NOMO-1 (cell line): ENCODE data around the gene HPCAL1.

ENCODE experiments used
- DNase-seq, 2 experiments: peaks; one replicate each; lab custom pipeline; 2025; ENCODE audit not compliant: unreplicated experiment in 2 of 2; lab: John Stamatoyannopoulos, UW

HPCAL1 gene

DNA sequence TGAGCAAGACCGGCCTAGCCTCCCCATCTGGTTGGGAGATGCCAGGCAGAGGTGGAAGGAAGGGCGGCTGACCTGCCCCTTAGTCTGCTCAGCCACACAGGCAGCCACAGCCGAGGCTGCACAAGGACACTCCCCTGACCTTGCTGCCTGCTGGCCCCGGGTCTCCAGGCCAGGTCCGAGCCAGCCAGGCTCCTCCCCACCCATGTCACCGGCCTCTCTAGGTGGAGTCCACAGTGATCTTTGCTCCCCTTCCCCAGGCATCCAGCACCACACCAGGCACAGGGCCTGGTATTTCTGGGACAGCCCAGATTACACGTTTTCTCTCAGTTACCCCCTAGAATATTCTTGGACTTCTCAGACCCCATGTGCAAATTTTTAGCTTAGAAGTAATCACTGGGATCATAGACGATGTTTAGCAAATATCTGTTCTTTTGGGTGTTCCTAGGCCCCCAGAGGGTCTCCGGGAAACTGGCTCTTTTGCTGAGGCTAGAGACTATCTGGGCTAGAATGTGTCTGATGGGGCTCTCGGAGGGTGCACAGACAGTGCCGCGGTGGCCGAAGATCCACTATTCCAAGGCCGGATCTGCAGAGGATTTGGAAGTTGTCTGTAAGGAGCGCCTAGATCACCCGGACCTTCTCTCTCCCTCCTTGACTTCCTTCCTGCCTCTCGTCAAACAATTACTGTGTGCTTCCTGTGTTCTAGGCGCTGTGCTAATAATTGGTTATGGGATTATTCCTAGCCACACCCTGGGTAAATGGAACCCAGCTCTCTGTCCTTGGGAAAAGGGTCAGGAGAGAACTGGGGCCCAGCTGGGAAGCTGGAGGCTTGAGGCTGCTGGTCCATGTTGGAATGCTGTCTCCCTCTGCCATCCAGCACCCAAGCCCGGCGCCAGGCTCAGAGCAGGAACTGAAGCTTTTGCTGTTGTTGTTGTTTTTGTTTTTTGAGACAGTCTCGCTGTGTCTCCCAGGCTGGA lies 98.6 kb downstream of the HPCAL1 start:
- no peak for DNase-seq

DNA sequence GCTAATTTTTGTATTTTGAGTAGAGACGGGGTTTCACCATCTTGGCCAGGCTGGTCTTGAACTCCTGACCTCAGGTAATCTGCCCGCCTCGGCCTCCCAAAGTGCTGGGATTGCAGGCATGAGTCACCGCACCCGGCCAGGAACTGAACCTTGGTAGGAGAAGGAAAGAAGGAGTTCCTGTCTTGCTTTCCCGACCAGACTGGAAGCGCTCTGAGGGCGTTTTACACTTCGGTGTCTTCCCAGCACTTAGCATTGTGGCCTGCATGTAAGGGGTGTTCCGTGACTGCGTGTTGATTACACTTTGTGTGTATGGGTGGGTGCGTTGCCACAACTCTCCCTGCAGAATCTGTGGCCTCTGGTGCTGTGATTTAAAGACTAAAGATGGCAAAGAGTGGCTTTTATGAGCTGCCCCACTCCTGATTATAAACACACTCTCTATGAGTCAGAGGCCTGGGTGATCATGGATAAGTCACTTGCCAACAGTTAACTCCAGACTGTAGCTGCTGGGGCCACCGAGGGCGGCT lies 99.4 kb downstream of the HPCAL1 start:
- no peak for DNase-seq

GRCh38 chr2:10402653-10403215 lies 100.0 kb downstream of the HPCAL1 start:
- no peak for DNase-seq

DNA sequence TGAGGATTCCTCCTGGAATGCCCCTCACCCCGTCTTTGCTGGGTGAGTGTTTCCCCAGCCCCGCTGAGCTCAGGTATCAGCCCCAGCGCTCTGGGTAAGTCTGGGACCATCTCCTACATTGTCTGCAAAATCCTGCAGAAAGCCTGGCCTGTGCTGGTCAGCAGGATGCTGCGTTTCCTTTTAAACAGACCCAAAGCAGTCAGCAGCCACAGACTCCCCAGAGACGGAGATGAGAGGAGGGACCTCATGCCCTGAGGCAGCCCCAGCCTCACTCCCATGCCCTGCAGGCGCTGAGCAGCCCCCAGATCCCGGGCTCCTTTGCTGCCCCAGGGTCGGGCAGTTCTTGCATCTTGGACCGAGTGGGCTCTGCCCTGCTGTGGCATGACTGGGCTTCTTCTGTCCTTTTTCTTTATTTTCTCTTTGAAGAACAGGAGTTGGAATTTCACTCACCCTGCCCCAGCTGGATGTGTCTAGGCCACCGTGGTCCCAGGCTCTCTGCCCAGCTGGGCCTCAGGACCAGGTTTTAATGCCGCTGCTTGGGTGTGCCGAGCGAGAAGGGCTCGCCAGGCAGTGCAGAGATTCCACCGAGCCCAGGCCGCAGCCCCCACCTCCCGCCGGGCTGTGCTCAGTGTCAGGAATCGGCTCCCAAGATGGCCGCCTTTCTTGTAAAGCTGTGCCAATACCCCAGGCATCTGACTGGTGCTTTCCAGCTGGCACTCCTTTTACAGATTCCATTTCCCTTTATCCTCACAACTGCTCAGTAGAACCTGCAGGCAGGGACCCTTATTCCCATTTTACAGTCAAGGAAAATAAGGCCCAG lies 101.8 kb downstream of the HPCAL1 start:
- DNase-seq: no peak

- no peak for DNase-seq
These were observed 102.7 kb downstream of the HPCAL1 start for GRCh38 chr2:10405448-10405847.

GRCh38 chr2:10406016-10406415 lies 103.3 kb downstream of the HPCAL1 start:
- DNase-seq: no peak

GRCh38 chr2:10406491-10407188 lies 103.9 kb downstream of the HPCAL1 start:
- no peak for DNase-seq

GRCh38 chr2:10407432-10407831 lies 104.7 kb downstream of the HPCAL1 start:
- DNase-seq: no peak

GRCh38 chr2:10407841-10408648 lies 105.3 kb downstream of the HPCAL1 start:
- peak; percentile 98 for DNase-seq

- peak; percentile 61 to 83 for DNase-seq
These were observed 106.2 kb downstream of the HPCAL1 start for GRCh38 chr2:10408649-10409579.

DNA sequence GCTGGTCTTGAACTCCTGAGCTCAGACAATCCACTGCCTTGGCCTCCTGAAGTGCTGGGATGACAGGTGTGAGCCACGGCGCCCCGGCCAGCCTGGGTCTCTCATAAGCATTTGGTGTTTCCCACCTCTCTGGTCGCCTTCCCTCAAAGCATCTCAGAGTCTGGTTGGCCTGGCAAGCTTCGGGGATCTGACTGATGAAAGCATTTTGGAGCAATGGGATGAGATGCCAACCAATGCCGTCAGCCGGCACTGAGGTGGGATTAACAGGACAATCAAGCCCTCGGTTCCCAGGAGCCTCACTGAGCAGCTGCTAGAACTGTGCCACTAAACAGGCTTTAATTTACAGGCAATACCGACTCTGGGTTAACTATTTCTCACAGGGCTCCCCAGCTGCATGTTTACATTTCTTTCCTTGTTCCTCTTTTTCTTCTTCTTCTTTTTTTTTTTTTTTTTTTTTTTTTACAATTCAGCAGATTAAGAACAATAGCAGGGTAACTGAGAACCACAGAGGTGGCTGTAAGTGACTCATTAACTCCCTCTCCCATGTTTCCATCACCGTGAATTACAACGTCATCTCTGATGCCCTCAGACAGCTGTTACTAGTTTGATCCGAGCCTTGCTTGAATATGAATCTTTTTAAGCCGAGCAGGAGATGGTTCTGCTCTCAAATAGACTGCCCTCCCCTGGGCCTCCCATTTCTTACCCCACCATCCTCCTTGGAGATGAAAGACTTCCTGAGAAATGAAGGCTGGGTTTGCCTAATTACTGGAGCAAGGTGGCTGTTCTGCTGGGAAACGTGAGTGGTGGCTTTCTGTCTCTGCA lies 107.5 kb downstream of the HPCAL1 start:
- DNase-seq: peak; percentile 69 to 89

- DNase-seq: no peak
These were observed 108.2 kb downstream of the HPCAL1 start for GRCh38 chr2:10410823-10411437.

DNA sequence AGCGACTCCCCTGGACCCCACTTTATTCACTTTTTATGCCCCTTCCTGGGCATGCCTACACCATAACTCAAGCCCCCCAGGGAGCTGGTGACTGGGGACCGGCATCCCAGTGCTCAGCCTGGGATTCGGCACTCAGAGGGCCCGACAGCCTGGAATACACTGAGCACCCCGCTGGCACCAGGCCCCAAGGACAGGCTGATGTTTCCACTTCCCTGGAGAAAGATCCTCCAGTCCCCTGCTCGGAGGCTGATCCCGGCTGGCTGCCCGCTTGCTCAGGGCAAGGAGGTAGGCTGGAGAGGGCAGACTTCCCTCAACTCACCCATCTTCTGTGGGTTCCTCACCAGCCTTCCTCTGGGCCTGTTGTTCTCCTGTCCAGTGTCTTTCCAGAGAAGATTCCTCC lies 108.9 kb downstream of the HPCAL1 start:
- DNase-seq: no peak

- DNase-seq: no peak
These were observed 109.7 kb downstream of the HPCAL1 start for GRCh38 chr2:10412380-10412779.

DNA sequence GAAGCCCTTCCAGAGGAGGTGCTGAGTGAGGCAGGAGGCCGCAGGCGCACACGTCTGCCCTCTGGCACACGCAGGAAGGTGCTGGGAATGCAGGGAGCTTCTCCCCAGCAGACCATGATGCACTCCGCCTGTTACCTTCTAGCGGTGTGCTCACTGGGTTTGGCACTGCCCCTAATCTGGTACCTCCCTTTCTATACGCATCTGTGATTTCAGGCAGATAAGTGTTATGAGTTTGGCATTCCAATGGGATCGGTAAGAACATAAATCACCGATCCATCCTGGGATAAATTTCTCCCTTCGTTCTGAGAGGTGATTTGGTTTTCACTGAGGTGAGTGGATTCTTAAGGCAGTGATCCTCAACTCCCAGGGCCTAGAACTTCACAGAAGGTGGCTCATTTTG lies 110.8 kb downstream of the HPCAL1 start:
- DNase-seq: no peak

GRCh38 chr2:10413991-10414451 lies 111.3 kb downstream of the HPCAL1 start:
- DNase-seq: no peak

- DNase-seq: no peak
These were observed 111.9 kb downstream of the HPCAL1 start for GRCh38 chr2:10414591-10414990.
